Esophagus squamous epithelium (tissue), 5 donors: ENCODE data around the gene NPM3. TPM values are rescaled to one million over a fixed set of nuclear protein-coding genes. Genes with fewer than 3 reads are reported as not detected.
A peak's percentile ranks its signal among the peaks of the same experiment; 100 is the strongest.

Experiments used
- DNase-seq: peaks from one replicate; lab custom pipeline; 2025; lab: John Stamatoyannopoulos, UW
- H3K27ac ChIP-seq, 4 donors: fragments of 200-600 bp; sonication (generic); one replicate each; pipeline ENCODE4 v1.5.1; 2016 to 2019; ENCODE audit warnings: mild to moderate bottlenecking in 1 of 4
- H3K27me3 ChIP-seq, 4 donors: fragments of 200-600 bp; sonication (generic); 1 replicate in 3 of 4; 2 replicates in 1 of 4; pipeline versions ENCODE4 v1.5.1 to v1.6.0; 2017 to 2021; ENCODE audit warnings: antibody characterized with exemption in 1 of 4
- H3K36me3 ChIP-seq, 3 donors: fragments of 200-600 bp; sonication (generic); one replicate each; pipeline ENCODE4 v1.5.1; 2016 to 2019
- H3K4me1 ChIP-seq, 3 donors: fragments of 200-600 bp; sonication (generic); one replicate each; pipeline ENCODE4 v1.5.1; 2017 to 2019
- H3K4me3 ChIP-seq, 4 donors: fragments of 200-600 bp; sonication (generic); 1 replicate in 3 of 4; 2 replicates in 1 of 4; pipeline ENCODE4 v1.5.1; 2016 to 2019; ENCODE audit warnings: mild to moderate bottlenecking in 2 of 4, moderate library complexity in 1 of 4
- H3K9me3 ChIP-seq, 3 donors: fragments of 200-600 bp; sonication (generic); one replicate each; pipeline ENCODE4 v1.5.1; 2016 to 2019
- POLR2A ChIP-seq, 4 donors: fragments of 450-650 bp; IDR thresholded peaks; one replicate each; pipeline ENCODE4 v1.6.1; 2017; ENCODE audit warnings: antibody characterized with exemption in 4 of 4, mild to moderate bottlenecking in 4 of 4, moderate library complexity in 3 of 4
- WGBS, 2 donors: methylation state at CpG; one replicate each; pipeline ENCODE4 v1.1.5; 2018; 5-methylcytosine and 5-hydroxymethylcytosine counted together
- intact Hi-C: fragments of 100-400 bp; cut with DNase I; formaldehyde crosslinking; loops from one replicate; pipeline ENCODE4 v1.15.0; 2022
- total RNA-seq, 4 donors: library from RNA; depleted of rRNA; stranded (reverse); fragments of >200 nt; gene quantifications; one replicate each; pipeline ENCODE4 v1.1.0, GENCODE V29; 2016
- TF ChIP-seq, protein P1 (sequence below), 6 experiments: fragments of 450-650 bp in 4 of 6; fragments of 200-600 bp in 2 of 6; sonication (generic) in 2 of 6; IDR thresholded peaks; one replicate each; pipeline ENCODE4 v1.5.1; 2016 to 2019; ENCODE audit warnings: antibody characterized with exemption in 6 of 6, mild to moderate bottlenecking in 4 of 6, moderate library complexity in 4 of 6
- donor health status: DM: yes; HTN: yes; CAD: no.

Gene NPM3
- total RNA-seq, 4 donors from 2014 or later = 36.7 to 91.3 (median 52.2) TPM

DNA sequence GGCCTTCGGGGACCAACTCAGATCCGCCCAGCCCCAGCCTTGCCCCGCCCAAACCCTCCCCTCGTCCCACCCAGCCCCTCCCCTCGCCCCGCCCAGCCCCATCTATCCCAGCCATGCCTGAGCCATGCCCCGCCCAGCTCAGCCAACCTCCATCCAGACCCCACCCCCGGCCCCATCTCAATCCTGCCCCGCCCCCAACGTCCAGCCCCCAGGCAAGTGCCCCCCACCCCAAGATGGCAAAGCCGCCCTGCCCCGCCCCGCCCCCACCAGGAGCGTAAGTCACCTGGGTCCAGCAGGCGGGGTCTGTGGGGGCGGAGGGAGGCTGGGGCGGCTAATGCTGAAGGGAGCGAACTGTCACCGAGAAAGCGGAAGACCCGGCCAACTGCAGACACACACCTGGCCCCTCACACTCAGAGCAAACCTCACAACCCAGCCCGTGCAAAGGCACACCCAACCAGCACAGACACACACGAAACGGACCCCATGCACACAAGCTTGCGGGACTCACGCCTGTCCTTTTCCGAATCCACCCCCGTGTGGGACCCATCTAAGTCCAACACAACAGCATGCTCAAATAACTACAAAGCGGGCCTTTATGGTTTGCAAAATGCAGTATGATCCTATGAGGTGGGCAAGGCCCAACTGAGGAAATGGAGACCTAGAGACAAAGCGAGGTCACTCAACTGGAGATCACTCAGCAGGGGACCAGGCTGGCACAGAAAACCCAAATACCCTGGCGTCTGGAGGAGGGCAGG lies 46.5 kb upstream of the NPM3 start:
- TF ChIP-seq POLR2A (IDR thresholded peaks at IDR 0.05) = no peak
- TF ChIP-seq, protein P1, sequence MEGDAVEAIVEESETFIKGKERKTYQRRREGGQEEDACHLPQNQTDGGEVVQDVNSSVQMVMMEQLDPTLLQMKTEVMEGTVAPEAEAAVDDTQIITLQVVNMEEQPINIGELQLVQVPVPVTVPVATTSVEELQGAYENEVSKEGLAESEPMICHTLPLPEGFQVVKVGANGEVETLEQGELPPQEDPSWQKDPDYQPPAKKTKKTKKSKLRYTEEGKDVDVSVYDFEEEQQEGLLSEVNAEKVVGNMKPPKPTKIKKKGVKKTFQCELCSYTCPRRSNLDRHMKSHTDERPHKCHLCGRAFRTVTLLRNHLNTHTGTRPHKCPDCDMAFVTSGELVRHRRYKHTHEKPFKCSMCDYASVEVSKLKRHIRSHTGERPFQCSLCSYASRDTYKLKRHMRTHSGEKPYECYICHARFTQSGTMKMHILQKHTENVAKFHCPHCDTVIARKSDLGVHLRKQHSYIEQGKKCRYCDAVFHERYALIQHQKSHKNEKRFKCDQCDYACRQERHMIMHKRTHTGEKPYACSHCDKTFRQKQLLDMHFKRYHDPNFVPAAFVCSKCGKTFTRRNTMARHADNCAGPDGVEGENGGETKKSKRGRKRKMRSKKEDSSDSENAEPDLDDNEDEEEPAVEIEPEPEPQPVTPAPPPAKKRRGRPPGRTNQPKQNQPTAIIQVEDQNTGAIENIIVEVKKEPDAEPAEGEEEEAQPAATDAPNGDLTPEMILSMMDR (IDR thresholded peaks at IDR 0.05) = no peak
- WGBS, 2 donors = 12% methylated on average over 3 of the region's 31 CpGs; no CpG with 5 or more reads in 1 of the 2 donors
- Histone ChIP-seq H3K27me3 (no peaks in the 10 kb centered on the region), H3K36me3 (peaks cover 0 to 18% (median 0%) of the 10 kb centered on the region in 3 donors), H3K27ac (peak overlapping the region; percentile 70 to 88 (median 81)), H3K4me1 (peaks cover 16 to 40% (median 18%) of the 10 kb centered on the region in 3 donors), H3K9me3 (no peaks in the 10 kb centered on the region), H3K4me3 (peak overlapping the region; percentile 34 to 71 (median 54))
- no peak for DNase-seq
- intact Hi-C loops = no loop called here

DNA sequence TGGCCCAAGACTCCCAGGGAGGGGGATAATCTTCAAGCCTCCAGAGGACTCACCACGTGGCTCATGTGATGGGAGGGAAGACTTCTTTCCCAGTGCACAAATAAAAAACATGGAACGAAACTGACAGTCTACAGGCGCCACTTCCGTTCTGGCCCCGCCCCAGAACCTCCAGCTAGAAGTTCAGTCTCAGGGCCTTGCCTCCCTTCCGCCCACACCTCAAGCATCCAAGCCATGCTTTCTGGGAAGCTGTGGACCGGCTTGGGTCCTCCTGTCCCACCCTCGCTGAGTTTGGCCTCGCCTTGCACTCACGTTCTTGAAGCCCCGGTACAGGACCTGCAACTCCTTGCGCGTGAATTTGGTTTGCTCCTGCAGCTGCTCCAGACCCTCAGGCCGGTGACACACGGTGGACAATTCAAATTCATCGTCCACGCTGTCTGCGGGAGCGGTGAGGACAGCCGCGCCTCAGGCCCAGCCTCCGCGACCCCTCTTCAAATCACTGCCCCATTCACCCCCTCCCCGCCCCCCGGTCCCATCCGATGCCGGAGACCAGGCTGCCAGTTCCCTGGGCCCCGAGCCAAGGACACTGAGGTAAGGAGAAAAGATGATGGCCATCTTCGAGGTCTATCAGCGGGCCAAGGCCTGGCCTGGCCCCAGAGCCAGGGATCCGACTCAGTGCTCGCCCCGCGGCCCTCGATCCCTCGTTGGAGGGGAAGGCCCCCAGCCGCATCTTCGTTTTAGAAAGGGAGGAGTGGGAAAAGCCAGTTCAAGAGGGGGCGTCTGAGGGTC lies 45.7 kb upstream of the NPM3 start:
- Histone ChIP-seq H3K4me3 (peak overlapping the region; percentile 34 to 71 (median 54)), H3K36me3 (peaks cover 0 to 18% (median 0%) of the 10 kb centered on the region in 3 donors), H3K27ac (peak overlapping the region; percentile 34 to 88 (median 48)), H3K27me3 (no peaks in the 10 kb centered on the region), H3K4me1 (peaks cover 16 to 32% (median 18%) of the 10 kb centered on the region in 3 donors), H3K9me3 (no peaks in the 10 kb centered on the region)
- TF ChIP-seq, protein P1 (IDR thresholded peaks at IDR 0.05) = no peak
- TF ChIP-seq POLR2A (IDR thresholded peaks at IDR 0.05) = no peak
- intact Hi-C loops = no loop called here
- no peak for DNase-seq
- WGBS, 2 donors = 59 to 65% methylated on average over 11 to 14 of the region's 39 CpGs

DNA sequence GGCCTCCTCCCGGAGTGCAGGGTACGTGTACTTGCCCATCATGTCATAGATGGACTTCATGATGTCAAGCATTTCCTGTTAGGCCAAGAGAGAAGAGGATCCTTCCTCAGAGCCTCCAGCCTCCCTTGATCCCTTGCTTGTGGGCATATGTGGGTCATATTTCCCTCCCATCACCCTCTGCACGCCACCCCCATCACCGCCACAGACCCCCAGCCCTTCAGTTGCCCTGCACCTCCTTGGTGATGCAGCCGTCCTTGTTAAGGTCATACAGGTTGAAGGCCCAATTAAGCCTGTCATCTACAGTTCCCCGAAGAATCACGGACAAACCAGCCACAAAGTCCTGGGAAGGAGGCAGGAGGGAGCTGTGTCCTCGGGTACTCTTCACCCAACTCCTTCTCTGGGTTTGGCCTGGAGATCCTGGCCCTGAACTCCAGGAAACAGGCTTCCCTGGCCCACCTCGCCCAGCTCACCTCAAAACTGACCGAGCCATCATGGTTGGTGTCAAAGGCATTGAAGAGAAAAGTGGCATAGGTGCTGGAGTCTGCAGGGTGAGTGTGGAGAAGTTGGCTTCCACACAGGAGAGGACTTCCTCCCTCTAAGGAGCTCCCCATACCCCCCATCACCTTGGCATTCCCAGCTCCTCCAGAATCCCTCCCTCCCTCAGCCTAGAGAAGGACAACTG lies 44.8 kb upstream of the NPM3 start:
- Histone ChIP-seq H3K27me3 (no peaks in the 10 kb centered on the region), H3K27ac (no peak overlapping the region), H3K4me3 (no peak overlapping the region), H3K36me3 (peaks cover 0 to 18% (median 0%) of the 10 kb centered on the region in 3 donors), H3K4me1 (peaks cover 16 to 32% (median 18%) of the 10 kb centered on the region in 3 donors), H3K9me3 (no peaks in the 10 kb centered on the region)
- DNase-seq = no peak
- intact Hi-C loops = no loop called here
- TF ChIP-seq, protein P1 (IDR thresholded peaks at IDR 0.05) = no peak
- 73 to 95% methylated on average over 2 to 8 of the region's 10 CpGs for WGBS, 2 donors

DNA sequence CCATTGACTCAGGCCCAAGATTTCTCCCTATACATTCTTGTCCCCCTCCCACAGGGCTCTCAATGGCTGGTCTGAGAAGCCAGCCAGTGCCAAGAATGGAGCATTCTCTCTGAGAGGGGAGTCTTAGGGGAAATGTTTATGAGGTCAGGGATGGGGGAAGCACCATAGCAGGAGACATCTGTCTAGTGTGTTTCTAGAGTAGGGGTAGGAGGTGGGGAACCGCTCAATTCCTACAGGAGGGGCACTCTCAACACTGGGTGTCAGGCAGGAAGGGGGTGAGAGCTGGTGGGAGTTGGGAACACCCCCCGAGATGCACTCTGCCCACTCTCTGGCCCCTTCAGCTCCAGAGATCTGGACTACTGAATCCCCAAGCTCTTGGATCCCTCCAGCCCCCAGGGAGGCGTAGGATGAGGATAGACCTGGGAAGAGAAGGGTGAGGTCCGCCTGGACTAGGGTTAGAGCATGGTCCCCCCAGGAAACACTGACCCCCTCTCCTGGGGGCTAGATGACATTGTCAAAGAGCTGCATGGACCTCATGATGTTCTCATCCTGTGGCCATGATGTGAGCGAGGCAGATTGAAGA lies 43.7 kb upstream of the NPM3 start:
- intact Hi-C loops = no loop called here
- Histone ChIP-seq H3K27ac (no peak overlapping the region), H3K4me1 (peaks cover 16 to 32% (median 18%) of the 10 kb centered on the region in 3 donors), H3K27me3 (no peaks in the 10 kb centered on the region), H3K36me3 (peaks cover 0 to 18% (median 0%) of the 10 kb centered on the region in 3 donors), H3K4me3 (no peak overlapping the region), H3K9me3 (no peaks in the 10 kb centered on the region)
- DNase-seq = no peak
- WGBS, 2 donors = 92 to 94% methylated on average over 4 of the region's 5 CpGs
- TF ChIP-seq, protein P1 (IDR thresholded peaks at IDR 0.05) = no peak
- no peak for TF ChIP-seq POLR2A (IDR thresholded peaks at IDR 0.05)
